HEK293T (cell line): ENCODE data around the gene OR1S2.

ENCODE experiments used
- ARNT ChIP-seq: fragments of 450-650 bp; IDR thresholded peaks from 2 replicates; pipeline ENCODE4 v1.6.1; 2017; ENCODE audit warnings: mild to moderate bottlenecking
- BHLHE40 ChIP-seq: fragments of 450-650 bp; IDR thresholded peaks from 2 replicates; pipeline ENCODE4 v1.6.1; 2016; ENCODE audit warnings: mild to moderate bottlenecking, moderate library complexity, borderline replicate concordance
- ELF4 ChIP-seq: fragments of 450-650 bp; IDR thresholded peaks from 2 replicates; pipeline ENCODE4 v1.6.1; 2017; ENCODE audit warnings: antibody characterized with exemption
- FOXA1 ChIP-seq: fragments of 450-650 bp; IDR thresholded peaks from 2 replicates; pipeline ENCODE4 v1.6.1; 2016; ENCODE audit warnings: mild to moderate bottlenecking
- FOXK2 ChIP-seq: fragments of 450-650 bp; IDR thresholded peaks from 2 replicates; pipeline ENCODE4 v1.6.1; 2016; ENCODE audit warnings: mild to moderate bottlenecking
- FOXM1 ChIP-seq: fragments of 450-650 bp; IDR thresholded peaks from 2 replicates; pipeline ENCODE4 v1.6.1; 2017; ENCODE audit warnings: mild to moderate bottlenecking, borderline replicate concordance
- HDGF ChIP-seq: fragments of 450-650 bp; IDR thresholded peaks from 2 replicates; pipeline ENCODE4 v1.6.1; 2017; ENCODE audit warnings: antibody characterized with exemption, borderline replicate concordance
- LEF1 ChIP-seq: fragments of 450-650 bp; IDR thresholded peaks from 2 replicates; pipeline ENCODE4 v1.6.1; 2017; ENCODE audit warnings: mild to moderate bottlenecking, borderline replicate concordance
- SP1 ChIP-seq: fragments of 450-650 bp; IDR thresholded peaks from 2 replicates; pipeline ENCODE4 v1.6.1; 2017
- TARDBP ChIP-seq: fragments of 450-650 bp; IDR thresholded peaks from 2 replicates; pipeline ENCODE4 v1.6.1; 2016
- TF ChIP-seq, protein P1 (sequence below): fragments of 450-650 bp; IDR thresholded peaks from 2 replicates; pipeline ENCODE4 v1.6.1; 2016

DNA sequence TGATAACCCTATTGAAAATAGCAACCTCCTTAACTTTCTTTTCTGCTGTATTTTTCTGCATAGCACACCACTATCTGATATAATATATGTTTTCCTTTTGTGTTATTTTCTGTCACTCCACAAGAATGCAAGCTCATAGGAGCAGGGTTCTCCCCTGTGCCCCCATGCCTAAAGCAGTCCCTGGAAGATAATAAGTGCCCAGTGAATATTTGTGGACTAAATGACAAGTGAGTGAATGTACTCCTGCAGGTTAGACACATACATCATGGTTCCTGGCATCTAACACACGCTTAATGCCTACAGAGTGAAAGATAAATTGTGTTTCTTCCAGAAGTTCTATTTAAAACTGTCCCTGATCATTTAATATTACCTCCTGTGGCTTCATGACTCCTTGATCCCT, 39.0 kb downstream of the OR1S2 start:
- no peak for TF ChIP-seq FOXM1
- TF ChIP-seq, protein P1, sequence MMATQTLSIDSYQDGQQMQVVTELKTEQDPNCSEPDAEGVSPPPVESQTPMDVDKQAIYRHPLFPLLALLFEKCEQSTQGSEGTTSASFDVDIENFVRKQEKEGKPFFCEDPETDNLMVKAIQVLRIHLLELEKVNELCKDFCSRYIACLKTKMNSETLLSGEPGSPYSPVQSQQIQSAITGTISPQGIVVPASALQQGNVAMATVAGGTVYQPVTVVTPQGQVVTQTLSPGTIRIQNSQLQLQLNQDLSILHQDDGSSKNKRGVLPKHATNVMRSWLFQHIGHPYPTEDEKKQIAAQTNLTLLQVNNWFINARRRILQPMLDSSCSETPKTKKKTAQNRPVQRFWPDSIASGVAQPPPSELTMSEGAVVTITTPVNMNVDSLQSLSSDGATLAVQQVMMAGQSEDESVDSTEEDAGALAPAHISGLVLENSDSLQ: no peak
- no peak for TF ChIP-seq ELF4
- TF ChIP-seq FOXK2: no peak
- TF ChIP-seq SP1: no peak
- no peak for TF ChIP-seq TARDBP
- TF ChIP-seq BHLHE40: no peak
- TF ChIP-seq FOXA1: no peak
- TF ChIP-seq HDGF: no peak
- TF ChIP-seq ARNT: no peak
- TF ChIP-seq LEF1: no peak
